GM20000 (cell line): Measurements from ENCODE around the gene CELF3.
"Not testable (repeated sequence)": the region's sequence is repeated elsewhere in the genome, so short reads cannot be mapped to it uniquely, and the experiment has no call there.

ENCODE experiments used
- DNase-seq: peaks from one replicate; pipeline ENCODE4 v3.0.0; 2012; ENCODE audit warnings: low spot score
- TF ChIP-seq, protein P1 (sequence below): IDR thresholded peaks from 2 replicates; pipeline ENCODE4 v1.5.1; 2012; ENCODE audit warnings: mild to moderate bottlenecking, control low read depth; ENCODE audit errors: extremely low read depth, missing control alignments

Gene CELF3

GRCh38 chr1:151692226-151692625 is 24.4 kb downstream of the CELF3 start:
- TF ChIP-seq, protein P1, sequence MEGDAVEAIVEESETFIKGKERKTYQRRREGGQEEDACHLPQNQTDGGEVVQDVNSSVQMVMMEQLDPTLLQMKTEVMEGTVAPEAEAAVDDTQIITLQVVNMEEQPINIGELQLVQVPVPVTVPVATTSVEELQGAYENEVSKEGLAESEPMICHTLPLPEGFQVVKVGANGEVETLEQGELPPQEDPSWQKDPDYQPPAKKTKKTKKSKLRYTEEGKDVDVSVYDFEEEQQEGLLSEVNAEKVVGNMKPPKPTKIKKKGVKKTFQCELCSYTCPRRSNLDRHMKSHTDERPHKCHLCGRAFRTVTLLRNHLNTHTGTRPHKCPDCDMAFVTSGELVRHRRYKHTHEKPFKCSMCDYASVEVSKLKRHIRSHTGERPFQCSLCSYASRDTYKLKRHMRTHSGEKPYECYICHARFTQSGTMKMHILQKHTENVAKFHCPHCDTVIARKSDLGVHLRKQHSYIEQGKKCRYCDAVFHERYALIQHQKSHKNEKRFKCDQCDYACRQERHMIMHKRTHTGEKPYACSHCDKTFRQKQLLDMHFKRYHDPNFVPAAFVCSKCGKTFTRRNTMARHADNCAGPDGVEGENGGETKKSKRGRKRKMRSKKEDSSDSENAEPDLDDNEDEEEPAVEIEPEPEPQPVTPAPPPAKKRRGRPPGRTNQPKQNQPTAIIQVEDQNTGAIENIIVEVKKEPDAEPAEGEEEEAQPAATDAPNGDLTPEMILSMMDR = no peak
- DNase-seq = no peak

DNA sequence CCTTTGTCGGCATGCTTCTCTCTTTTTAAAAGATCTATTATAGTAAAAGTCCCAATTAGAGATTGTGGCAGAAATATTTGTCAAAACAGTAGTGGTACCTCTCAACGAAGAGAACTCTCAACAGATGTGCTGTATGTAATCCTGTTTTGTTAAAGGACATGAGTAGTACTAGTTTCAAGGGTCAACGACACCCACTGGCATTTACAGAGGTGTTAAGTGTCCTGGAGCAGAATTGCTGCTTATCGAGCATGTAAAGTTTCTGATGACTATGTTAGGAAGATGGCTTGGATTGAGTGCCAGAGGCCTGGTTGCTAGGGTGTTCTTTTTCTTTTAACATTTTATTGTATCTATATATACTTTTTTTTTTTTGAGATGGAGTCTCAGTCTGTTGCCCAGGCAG is 27.1 kb downstream of the CELF3 start:
- no peak for DNase-seq
- TF ChIP-seq, protein P1 = no peak

GRCh38 chr1:151686561-151686960 is 30.0 kb downstream of the CELF3 start:
- DNase-seq = no peak
- TF ChIP-seq, protein P1 = no peak

GRCh38 chr1:151684128-151684527 is 32.5 kb downstream of the CELF3 start:
- TF ChIP-seq, protein P1 = no peak
- no peak for DNase-seq

GRCh38 chr1:151682901-151683300 is 33.7 kb downstream of the CELF3 start:
- not testable (repeated sequence) for DNase-seq

GRCh38 chr1:151681923-151682322 is 34.7 kb downstream of the CELF3 start:
- TF ChIP-seq, protein P1 = no peak
- DNase-seq = no peak

DNA sequence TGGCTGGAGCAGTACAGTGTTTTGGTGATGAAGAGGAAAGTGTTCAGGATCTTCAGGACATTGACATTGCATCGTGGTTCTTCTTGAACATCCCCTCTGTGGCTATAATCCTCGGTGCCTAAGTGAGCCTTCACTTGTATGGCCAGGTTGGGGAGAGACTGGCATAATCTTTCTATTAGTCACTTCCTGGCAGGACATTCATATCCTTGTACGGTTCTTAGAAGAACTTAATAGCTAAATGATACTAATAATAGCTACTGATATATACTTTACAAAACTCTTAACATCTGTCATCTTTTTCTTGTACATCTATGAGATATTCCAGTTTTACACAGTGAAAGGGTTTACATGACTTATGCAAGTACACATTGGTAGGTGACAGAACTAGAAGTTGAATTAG is 35.8 kb downstream of the CELF3 start:
- no peak for DNase-seq
- TF ChIP-seq, protein P1 = no peak

- TF ChIP-seq, protein P1 = no peak
- DNase-seq = no peak
Measured at GRCh38 chr1:151680391-151680790, 36.2 kb downstream of the CELF3 start.
